Epithelial cell of esophagus (primary cell): ENCODE results near the gene TSPAN4.

ENCODE experiments used
- DNase-seq: peaks from one replicate; pipeline ENCODE4 v3.0.0; 2010; ENCODE audit warnings: low read depth
- H3K4me3 ChIP-seq: 2 replicates; pipeline ENCODE4 v1.5.1; 2011; ENCODE audit warnings: mild to moderate bottlenecking, low read length, control low read depth
- TF ChIP-seq, protein P1 (sequence below): IDR thresholded peaks from 2 replicates; pipeline ENCODE4 v1.5.1; 2011; ENCODE audit warnings: low read depth, mild to moderate bottlenecking, low read length, control low read depth, inconsistent platforms; ENCODE audit not compliant: insufficient read depth; ENCODE audit errors: missing control alignments

Gene TSPAN4

GRCh38 chr11:825366-826226 is 17.1 kb upstream of the TSPAN4 start:
- TF ChIP-seq, protein P1, sequence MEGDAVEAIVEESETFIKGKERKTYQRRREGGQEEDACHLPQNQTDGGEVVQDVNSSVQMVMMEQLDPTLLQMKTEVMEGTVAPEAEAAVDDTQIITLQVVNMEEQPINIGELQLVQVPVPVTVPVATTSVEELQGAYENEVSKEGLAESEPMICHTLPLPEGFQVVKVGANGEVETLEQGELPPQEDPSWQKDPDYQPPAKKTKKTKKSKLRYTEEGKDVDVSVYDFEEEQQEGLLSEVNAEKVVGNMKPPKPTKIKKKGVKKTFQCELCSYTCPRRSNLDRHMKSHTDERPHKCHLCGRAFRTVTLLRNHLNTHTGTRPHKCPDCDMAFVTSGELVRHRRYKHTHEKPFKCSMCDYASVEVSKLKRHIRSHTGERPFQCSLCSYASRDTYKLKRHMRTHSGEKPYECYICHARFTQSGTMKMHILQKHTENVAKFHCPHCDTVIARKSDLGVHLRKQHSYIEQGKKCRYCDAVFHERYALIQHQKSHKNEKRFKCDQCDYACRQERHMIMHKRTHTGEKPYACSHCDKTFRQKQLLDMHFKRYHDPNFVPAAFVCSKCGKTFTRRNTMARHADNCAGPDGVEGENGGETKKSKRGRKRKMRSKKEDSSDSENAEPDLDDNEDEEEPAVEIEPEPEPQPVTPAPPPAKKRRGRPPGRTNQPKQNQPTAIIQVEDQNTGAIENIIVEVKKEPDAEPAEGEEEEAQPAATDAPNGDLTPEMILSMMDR, result no peak
- H3K4me3 ChIP-seq, result no peak overlapping the region
- DNase-seq, result no peak

DNA sequence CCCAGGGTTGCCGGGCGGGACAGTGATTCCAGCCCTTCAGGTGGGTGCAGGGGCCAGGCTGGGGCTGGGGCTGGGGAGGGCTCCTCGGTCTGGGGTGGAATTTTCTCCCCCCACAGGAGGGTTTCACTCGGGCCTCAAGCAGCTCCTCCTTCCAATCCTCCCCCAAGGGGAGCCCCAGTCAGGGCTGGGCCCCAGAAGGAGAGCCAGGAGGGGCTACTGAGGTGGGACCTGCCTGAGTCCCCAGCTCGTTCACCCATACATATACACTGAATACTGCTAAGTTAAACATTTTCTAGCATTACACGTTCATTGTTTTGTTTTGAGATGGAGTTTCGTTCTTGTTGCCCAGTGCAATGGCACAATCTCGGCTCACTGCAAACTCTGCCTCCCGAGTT is 16.4 kb upstream of the TSPAN4 start:
- TF ChIP-seq, protein P1, result no peak
- no peak overlapping the region for H3K4me3 ChIP-seq
- DNase-seq, result no peak

DNA sequence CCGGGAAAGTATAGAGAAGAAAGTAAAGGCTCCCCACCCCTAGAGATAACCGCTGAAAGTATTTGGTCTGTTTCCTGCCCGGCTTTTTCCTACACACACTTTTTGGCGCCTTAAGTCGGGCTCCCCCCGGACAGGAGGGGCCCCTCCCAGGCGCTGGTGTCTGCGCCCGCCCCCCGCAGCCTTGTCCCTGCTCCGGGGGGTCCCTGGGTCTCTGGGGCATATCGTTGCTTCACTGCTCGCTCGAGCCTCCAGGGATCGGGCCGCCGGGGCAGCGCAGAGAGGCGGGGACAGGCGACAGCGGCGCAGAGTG is 15.9 kb upstream of the TSPAN4 start:
- DNase-seq, result no peak
- TF ChIP-seq, protein P1, result no peak
- H3K4me3 ChIP-seq, result no peak overlapping the region

- H3K4me3 ChIP-seq, result no peak overlapping the region
- TF ChIP-seq, protein P1, result no peak
- no peak for DNase-seq
These were observed 15.3 kb upstream of the TSPAN4 start for GRCh38 chr11:827146-827896.

- no peak within 1 kb of the TSS for H3K4me3 ChIP-seq
- TF ChIP-seq, protein P1, result no peak
- DNase-seq, result no peak
These were observed 14.8 kb upstream of the TSPAN4 start, which contains the start of gene CRACR2B for GRCh38 chr11:827897-828192. TSS of gene CRACR2B (plus strand) at chr11:827919. CDS start at chr11:828608, 689 bp downstream.

DNA sequence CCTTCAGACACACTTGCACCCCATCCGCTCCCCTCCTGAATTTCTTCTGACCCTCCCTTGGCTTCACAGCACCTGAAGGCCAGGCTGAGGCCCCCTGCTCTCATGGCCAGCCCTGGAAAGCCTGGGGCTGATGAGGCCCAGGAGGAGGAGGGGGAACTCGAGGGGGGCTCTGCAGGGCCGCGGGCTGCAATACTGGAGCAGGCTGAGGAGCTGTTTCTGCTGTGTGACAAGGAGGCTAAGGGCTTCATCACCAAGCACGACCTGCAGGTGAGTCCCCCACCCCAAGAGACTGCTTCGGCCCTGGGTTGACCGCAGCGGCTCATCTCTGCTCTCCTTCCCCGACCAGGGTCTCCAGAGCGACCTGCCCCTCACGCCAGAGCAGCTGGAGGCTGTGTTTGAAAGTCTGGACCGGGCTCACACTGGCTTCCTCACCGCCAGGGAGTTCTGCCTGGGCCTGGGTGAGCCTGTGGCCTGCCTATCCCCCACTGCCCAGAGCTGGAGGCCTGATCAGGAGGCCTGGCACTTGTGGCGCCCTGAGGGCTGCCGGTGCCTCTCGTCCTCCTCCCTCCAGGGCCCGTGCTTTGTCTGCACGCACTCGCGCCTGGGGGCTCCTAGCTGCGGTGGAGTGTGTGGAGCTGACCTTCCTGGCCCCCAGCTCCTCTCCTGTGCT is 14.0 kb upstream of the TSPAN4 start:
- H3K4me3 ChIP-seq, result no peak overlapping the region
- TF ChIP-seq, protein P1, result no peak
- DNase-seq, result no peak
